ENCODE measurements around the gene PAM. TPM values are rescaled to one million over a fixed set of nuclear protein-coding genes. Genes with fewer than 3 reads are reported as not detected.

The PAM gene
- total and polyA plus RNA-seq, 12 donors: 234 to 580 (median 397) TPM

GRCh38 chr5:102933316-102933715 lies 178.2 kb downstream of the PAM start:
- no peak for DNase-seq
- TF ChIP-seq, protein P1, sequence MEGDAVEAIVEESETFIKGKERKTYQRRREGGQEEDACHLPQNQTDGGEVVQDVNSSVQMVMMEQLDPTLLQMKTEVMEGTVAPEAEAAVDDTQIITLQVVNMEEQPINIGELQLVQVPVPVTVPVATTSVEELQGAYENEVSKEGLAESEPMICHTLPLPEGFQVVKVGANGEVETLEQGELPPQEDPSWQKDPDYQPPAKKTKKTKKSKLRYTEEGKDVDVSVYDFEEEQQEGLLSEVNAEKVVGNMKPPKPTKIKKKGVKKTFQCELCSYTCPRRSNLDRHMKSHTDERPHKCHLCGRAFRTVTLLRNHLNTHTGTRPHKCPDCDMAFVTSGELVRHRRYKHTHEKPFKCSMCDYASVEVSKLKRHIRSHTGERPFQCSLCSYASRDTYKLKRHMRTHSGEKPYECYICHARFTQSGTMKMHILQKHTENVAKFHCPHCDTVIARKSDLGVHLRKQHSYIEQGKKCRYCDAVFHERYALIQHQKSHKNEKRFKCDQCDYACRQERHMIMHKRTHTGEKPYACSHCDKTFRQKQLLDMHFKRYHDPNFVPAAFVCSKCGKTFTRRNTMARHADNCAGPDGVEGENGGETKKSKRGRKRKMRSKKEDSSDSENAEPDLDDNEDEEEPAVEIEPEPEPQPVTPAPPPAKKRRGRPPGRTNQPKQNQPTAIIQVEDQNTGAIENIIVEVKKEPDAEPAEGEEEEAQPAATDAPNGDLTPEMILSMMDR (IDR thresholded peaks at IDR 0.05): no peak
- no peak for TF ChIP-seq POLR2A (IDR thresholded peaks at IDR 0.05)
- no peaks in the 10 kb centered on the region for H3K9me3 ChIP-seq (replicated peaks in 1 of 3)
- intact Hi-C loops (cut with DNase I): no loop called here
- no peak overlapping the region for H3K27ac ChIP-seq
- H3K36me3 ChIP-seq (replicated peaks in 1 of 2): peaks cover 0 to 7% of the 10 kb centered on the region in 2 donors
- WGBS, 4 donors: 95 to 100% (median 99%) methylated on average over 1 of the region's 1 CpG
- H3K4me3 ChIP-seq: no peak overlapping the region
- peaks cover 0 to 6% of the 10 kb centered on the region in 2 donors for H3K4me1 ChIP-seq (replicated peaks in 1 of 2)
- H3K27me3 ChIP-seq: no peaks in the 10 kb centered on the region

DNA sequence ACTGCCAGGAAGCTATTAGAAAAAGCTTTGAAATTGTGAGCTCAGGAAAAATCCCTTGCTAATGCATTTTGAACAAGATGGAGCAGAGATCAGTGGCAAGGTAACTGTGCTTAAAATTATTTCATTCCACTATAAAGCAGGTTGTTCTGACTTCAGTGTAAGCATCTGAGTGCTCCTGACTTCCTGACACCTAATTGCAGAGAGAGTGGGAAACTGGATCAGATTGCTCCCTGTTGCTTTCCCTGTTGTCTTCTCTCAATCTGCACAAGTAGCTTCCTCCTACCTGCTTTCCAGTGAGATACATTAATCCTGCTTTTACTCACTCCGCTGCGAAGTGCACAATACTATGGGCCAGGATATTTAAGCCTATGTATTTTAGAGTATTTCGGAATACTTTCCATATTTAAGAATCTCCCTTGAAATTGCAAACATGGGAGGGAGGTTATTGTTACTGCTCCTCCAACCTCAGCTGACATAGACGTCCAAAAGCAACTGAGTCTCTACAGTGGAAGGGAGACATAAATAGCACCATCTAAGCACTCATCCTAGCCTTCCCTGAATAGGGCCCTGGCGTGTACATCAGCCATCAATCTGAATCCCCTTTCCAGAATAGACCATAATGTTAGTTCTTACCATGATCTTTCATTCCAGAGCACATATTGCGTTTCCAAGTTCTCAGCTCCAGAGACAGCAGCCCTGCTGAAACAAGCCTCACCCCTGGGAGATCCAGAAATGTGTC lies 178.8 kb downstream of the PAM start:
- WGBS, 4 donors: 96 to 98% (median 96%) methylated on average over 6 of the region's 6 CpGs
- intact Hi-C loops (cut with DNase I): no loop called here

GRCh38 chr5:102937894-102938293 lies 182.8 kb downstream of the PAM start:
- DNase-seq: no peak
- 45 to 53% (median 49%) methylated on average over 2 of the region's 2 CpGs for WGBS, 4 donors
- H3K27me3 ChIP-seq: no peaks in the 10 kb centered on the region
- TF ChIP-seq, protein P1 (IDR thresholded peaks at IDR 0.05): no peak
- TF ChIP-seq POLR2A (IDR thresholded peaks at IDR 0.05): no peak
- H3K36me3 ChIP-seq (replicated peaks in 1 of 2): peaks cover 0 to 7% of the 10 kb centered on the region in 2 donors
- H3K27ac ChIP-seq: no peak overlapping the region
- peaks cover 0 to 15% of the 10 kb centered on the region in 2 donors for H3K4me1 ChIP-seq (replicated peaks in 1 of 2)
- H3K4me3 ChIP-seq: no peak overlapping the region
- intact Hi-C loops (cut with DNase I): no loop called here
- no peaks in the 10 kb centered on the region for H3K9me3 ChIP-seq (replicated peaks in 1 of 3)

More for the DNA sequence above, 178.8 kb downstream of the PAM start:
- Histone ChIP-seq H3K27ac (no peak overlapping the region), H3K27me3 (no peaks in the 10 kb centered on the region), H3K9me3 (replicated peaks in 1 of 3) (no peaks in the 10 kb centered on the region), H3K36me3 (replicated peaks in 1 of 2) (peaks cover 0 to 7% of the 10 kb centered on the region in 2 donors), H3K4me3 (no peak overlapping the region), H3K4me1 (replicated peaks in 1 of 2) (peaks cover 0 to 6% of the 10 kb centered on the region in 2 donors)
- TF ChIP-seq POLR2A (IDR thresholded peaks at IDR 0.05): no peak
- TF ChIP-seq, protein P1 (IDR thresholded peaks at IDR 0.05): no peak
- DNase-seq: no peak

- Histone ChIP-seq H3K27ac (no peak overlapping the region), H3K36me3 (replicated peaks in 1 of 2) (no peaks in the 10 kb centered on the region), H3K4me1 (replicated peaks in 1 of 2) (peaks cover 0 to 15% of the 10 kb centered on the region in 2 donors), H3K9me3 (replicated peaks in 1 of 3) (no peaks in the 10 kb centered on the region), H3K4me3 (no peak overlapping the region), H3K27me3 (no peaks in the 10 kb centered on the region)
- no peak for TF ChIP-seq POLR2A (IDR thresholded peaks at IDR 0.05)
- TF ChIP-seq, protein P1 (IDR thresholded peaks at IDR 0.05): no peak
- WGBS, 4 donors: 57 to 76% (median 67%) methylated on average over 5 of the region's 5 CpGs
- intact Hi-C loops (cut with DNase I): no loop called here
- no peak for DNase-seq
Measured at GRCh38 chr5:102941111-102941510, 186.0 kb downstream of the PAM start.
